Adipose tissue (tissue), 3 donors: ENCODE results near the gene SP4. TPM values are rescaled to one million over a fixed set of nuclear protein-coding genes. Genes with fewer than 3 reads are reported as not detected.
A peak's percentile ranks its signal among the peaks of the same experiment; 100 is the strongest.

Experiments
- H3K27ac ChIP-seq: one replicate; pipeline ENCODE4 v1.5.1; 2013; ENCODE audit warnings: low read depth, low read length
- WGBS, 3 donors: extraction: QIAGEN DNeasy Blood & Tissue Kit; methylation state at CpG; one replicate each; pipeline ENCODE4 v1.1.7; 2013; 5-methylcytosine and 5-hydroxymethylcytosine counted together
- polyA plus RNA-seq, 3 donors: library from polyadenylated mRNA; stranded (reverse); fragments of 200-250 nt; gene quantifications; one replicate each; pipeline ENCODE4 v1.2.3, GENCODE V29; 2013
- donor health status: healthy with polysubstance abuse.
- donor health status: Bipolar disorder and iron deficiency.
- donor health status: healthy.

The SP4 gene
- 1 to 10 TPM; 1.0 to 2.0 (median 1.3) TPM for polyA plus RNA-seq

DNA sequence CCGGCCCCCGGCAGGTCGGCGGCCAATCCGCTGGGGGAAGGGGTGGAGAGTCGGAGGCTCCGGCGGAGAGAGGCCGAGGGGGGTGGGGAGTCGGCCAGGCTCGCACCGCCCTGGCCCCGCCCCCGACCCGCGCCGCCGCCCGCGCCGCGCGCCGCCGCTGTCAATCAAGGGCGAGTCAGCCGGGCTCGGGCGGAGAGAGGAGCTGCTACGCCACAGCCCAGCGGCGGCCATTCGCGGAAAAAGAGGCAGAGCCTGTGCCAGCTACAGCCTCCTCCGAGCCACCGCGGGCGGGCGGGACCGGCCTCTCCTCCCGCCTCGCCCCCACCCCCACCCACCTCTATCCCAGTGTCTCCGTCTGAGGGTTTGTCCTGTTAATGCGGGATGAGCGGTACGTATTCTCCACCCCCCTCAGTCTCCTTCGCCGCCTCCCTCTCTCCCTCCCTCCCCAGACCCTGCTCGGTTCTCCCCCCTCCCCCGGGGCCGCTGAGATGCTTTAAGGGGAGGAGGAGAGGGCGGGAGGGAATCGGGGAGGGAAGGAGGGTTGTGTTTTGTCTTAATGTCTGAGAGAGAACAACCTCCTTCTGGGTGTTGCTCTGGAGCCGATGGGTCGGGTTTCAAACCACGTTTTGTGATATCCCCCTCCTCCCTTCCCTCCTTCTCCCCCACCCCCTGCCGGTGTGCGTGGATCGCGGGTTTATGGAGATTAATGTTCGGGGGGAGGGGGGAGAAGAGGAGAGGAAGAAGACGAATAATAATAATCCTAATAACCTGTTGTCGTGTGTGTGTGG, at the start of gene SP4:
Gene SP4, plus strand, starts transcription at position 213 of the 788 bp plus-strand sequence. Its CDS starts 169 bp downstream, at position 382.
- 0 to 1% (median 1%) methylated on average over 40 to 62 of the region's 63 CpGs for WGBS, 3 donors
- H3K27ac ChIP-seq = peak within 1 kb of the TSS; percentile 78

DNA sequence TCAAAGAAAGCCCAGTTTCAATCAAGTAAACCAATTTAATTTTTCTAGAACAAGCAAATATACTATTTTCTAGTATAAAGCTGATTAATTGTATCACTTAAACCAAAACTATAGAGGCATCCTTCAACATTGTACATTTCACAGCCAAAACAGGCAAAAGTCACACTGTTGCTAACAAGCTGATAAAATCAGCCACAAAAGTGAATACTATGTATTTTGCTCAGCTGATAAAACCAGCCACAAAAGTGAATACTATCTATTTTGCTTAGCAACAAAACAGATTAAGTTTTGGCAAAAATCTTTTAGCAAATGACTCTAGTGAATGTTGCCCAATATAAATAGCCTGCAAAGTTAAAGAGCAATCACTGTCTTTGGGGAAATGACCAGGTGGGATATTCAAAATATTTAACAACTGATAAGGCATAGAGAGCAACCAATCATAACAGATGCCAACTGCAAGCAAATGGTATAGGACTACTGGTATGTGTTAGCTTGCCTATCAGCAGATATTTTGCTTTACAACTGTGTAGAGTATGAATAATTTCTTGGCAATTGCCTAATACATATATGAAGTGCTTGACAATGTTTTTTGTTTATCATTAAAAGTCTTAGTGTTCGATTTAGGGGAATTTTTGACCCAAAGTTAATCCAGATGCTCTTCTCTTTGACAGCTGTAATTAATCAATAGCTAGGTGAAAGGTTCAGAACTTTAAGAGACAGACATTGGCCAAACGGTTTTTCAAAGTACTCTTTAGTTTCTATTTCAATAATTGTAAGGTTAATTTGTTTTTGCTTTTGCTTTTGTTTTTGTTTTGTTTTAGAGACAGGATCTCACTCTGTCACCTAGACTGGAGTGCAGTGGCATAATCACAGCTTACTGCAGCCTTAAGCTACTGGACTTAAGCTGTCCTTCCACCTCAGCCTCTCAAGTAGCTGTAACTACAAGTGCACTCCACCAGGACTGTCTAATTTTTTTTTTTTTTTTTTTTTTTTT, 44.4 kb upstream of the SP4 start:
- no peak overlapping the region for H3K27ac ChIP-seq
- 7 to 52% (median 38%) methylated on average over 2 of the region's 2 CpGs for whole genome bisulfite sequencing, 3 donors

- 35 to 40% (median 36%) methylated on average over 2 of the region's 2 CpGs for WGBS, 3 donors
- H3K27ac ChIP-seq = no peak overlapping the region
These were observed 33.9 kb upstream of the SP4 start for GRCh38 chr7:21393937-21394336.

DNA sequence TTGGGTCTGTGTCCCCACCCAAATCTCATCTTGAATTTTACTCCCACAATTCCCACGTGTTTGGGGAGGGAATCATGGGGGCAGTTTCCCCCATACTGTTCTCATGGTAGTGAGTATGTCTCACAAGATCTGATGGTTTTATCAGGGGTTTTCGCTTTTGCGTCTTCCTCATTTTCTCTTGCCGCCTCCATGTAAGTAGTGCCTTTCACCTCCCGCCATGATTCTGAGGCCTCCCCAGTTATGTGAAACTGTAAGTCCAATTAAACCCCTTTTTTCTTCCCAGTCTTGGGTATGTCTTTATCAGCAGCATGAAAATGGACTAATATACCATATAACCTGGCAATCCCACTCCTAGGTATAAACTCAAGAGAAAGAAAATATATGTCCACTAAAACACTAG, 25.9 kb upstream of the SP4 start:
- 84 to 89% (median 88%) methylated on average over 5 of the region's 5 CpGs for WGBS, 3 donors
- H3K27ac ChIP-seq = no peak overlapping the region

DNA sequence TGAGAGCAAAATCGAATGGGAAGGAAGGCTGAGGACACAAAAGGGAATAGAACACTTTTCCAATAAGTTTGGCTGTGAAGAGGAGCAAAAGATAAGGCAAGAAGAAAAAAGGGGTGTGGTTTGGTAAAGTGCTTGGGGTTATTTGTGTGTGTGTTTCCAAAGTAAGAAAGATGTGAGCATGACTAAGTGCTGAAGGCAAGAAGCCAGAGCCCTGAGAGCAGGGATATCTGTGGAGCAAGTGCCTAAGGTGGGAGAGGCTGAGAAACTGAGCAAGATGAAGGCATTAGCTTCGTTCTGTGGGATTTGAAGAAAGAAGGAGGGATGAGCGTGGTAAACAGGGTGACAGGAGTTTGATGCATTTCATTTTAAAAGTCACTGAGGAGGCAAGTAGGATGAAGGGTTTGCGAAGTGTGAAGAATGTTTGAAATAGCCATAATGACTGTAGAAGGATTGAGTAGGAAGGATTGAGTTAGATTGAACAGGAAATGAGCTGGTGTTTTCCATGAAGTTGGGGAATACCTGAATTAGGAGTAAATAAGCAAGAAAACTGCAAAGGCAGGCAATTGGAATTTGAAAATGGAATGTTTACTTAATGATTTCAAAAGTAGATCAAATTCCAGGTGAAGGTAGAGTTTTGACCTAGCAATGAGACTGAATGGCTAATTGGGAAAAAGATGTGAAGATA, 19.9 kb upstream of the SP4 start:
- H3K27ac ChIP-seq = no peak overlapping the region
- 67 to 78% (median 75%) methylated on average over 4 of the region's 4 CpGs for WGBS, 3 donors

DNA sequence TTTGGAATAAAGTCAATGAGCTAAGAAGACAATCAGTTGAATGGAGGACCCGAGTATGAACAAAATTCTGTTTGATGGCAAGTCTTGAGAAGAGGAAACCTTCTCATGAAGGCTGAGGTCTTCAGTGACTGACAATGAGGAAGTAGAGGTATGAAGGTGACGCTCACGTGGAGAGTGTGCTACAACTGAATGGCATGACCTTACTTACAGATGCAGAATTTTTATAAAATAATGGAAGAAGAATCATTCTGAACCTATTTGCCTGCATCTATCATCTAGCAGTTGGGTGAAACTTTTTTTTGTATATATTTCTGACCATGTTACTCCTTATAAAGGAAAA, 19.4 kb upstream of the SP4 start:
- WGBS, 3 donors = 85 to 93% (median 88%) methylated on average over 3 of the region's 3 CpGs
- H3K27ac ChIP-seq = no peak overlapping the region

DNA sequence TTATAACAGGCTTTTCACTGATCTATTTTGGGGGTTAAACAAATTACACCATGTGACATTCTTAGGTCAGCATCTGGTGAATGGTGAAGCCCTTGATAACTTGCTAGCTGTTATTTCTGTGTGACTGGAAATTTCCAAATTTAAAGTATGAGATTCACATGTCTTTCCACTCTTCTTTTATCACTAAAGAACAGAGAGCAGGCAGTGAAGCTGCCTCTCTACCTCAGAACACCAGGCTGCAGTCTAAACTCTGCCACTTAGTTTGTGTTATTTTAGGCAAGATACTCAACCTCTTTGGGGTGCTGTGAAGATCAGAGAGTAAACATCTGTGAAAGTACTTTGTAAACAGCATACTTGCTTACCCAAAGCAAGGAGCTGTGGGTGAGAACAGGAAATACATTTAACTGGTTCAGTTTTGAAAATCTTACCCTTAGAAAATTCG, 15.5 kb upstream of the SP4 start:
- H3K27ac ChIP-seq = no peak overlapping the region
- WGBS, 3 donors = 73 to 88% (median 79%) methylated on average over 1 of the region's 1 CpG

DNA sequence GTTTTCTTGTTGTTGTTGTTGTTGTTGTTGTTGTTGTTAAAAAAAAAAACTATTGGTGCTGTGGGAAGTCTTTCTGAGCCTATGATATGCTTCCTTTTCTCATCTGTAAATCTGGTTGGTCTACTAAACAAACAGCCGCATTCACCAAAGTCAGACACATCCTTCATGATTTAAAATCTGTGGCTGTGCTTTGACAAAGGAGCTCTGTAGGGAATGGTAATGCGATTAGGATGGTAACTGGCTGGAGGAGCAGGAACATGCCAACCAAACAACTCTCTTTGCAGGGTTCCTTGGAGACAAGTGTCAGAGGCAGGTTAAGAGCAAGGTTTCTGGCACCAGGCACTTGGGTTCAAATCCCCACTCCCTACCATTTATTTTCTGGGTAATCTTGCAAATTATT, 14.9 kb upstream of the SP4 start:
- WGBS, 3 donors = 63 to 71% (median 70%) methylated on average over 2 of the region's 2 CpGs
- no peak overlapping the region for H3K27ac ChIP-seq

DNA sequence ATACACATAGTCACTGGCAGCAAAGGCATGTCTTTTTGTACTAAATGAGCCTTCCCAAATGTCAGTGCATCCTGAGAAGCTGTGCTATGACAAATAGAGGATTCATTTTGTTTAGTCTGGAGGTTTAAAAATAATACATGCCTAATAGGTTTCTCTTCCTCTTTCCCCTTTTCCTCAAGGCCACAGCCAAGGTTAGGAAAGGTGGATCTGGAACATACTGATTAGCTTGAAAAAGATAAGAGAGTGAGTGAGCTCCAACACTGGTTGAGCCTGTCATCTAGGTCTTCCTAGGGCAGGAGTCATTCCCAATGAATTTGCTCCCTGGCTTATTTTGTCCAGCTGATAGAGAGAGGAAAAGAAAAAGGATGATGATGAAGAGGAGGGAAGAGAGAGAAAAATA, 14.4 kb upstream of the SP4 start:
- H3K27ac ChIP-seq = no peak overlapping the region

GRCh38 chr7:21414795-21415393, 13.0 kb upstream of the SP4 start:
- WGBS, 3 donors = 88 to 89% (median 88%) methylated on average over 6 of the region's 6 CpGs
- H3K27ac ChIP-seq = no peak overlapping the region

- H3K27ac ChIP-seq = no peak overlapping the region
- 61 to 77% (median 74%) methylated on average over 4 of the region's 4 CpGs for WGBS, 3 donors
These were observed 10.2 kb upstream of the SP4 start for GRCh38 chr7:21417647-21418046.

GRCh38 chr7:21422751-21423150, 5.1 kb upstream of the SP4 start:
- no peak overlapping the region for H3K27ac ChIP-seq

- 95 to 97% (median 97%) methylated on average over 10 of the region's 10 CpGs for WGBS, 3 donors
- no peak overlapping the region for H3K27ac ChIP-seq
These were observed 2.6 kb upstream of the SP4 start for GRCh38 chr7:21425290-21425689.

DNA sequence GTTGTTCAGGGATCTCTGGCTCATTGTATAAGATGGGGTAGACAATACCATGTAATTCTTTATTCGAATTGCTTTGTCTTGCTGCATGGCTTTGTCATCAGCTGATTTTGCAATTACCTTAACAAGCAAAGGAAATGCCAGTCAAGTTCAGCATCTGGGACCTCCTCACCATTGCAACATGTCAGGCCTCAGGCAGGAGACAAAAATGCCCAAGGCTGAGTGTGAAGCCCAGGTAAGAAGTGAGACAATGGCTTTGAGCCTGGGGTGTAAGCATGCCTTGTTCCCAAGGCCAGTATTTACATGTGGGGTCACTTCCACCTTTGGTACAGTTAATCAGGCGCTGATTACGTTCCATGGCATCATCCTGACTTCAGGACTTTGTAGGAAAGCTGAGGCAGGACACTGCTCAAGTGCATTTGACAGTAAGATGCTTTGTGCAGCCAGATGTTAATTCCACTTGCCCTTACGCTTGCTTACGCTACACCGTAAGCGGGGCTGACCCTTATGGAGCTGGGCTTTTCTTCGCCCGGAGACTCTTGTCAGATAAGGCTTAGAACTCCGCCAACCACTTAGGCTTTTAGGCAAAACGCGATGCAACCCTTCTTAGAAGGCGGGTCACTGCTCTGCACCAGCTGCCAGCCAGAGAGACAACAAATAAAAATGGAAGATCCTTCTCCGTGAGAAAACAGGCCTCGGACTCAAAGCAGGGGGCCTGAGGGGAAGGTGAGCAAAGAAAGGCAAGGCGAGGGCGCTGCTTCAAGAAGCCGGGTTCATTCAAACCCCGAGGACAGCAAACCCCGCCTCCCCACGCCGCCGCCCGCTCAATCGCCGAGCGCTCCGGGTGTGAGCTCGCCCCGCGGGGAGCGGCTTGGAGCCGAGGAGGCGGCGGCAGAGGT, 1.3 kb upstream of the SP4 start:
- H3K27ac ChIP-seq = no peak overlapping the region
- 4 to 5% (median 4%) methylated on average over 30 to 35 of the region's 35 CpGs for WGBS, 3 donors

GRCh38 chr7:21427182-21427870, 557 bp upstream of the SP4 start:
- H3K27ac ChIP-seq = no peak overlapping the region
- WGBS, 3 donors = 0 to 1% (median 0%) methylated on average over 45 to 57 of the region's 57 CpGs

DNA sequence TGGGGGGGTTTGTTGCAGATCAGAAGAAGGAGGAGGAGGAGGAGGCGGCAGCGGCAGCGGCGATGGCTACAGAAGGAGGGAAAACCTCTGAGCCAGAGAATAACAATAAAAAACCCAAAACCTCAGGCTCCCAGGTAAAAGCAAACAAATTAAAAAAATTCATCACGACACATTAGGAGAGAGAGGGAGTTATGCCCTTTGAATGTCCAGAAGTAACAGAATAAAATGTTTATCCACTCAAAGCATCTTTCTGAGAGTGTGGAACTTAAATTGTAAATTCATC, 717 bp downstream of the SP4 start:
- H3K27ac ChIP-seq = peak overlapping the region; percentile 78
- 1 to 3% (median 1%) methylated on average over 5 of the region's 5 CpGs for WGBS, 3 donors

DNA sequence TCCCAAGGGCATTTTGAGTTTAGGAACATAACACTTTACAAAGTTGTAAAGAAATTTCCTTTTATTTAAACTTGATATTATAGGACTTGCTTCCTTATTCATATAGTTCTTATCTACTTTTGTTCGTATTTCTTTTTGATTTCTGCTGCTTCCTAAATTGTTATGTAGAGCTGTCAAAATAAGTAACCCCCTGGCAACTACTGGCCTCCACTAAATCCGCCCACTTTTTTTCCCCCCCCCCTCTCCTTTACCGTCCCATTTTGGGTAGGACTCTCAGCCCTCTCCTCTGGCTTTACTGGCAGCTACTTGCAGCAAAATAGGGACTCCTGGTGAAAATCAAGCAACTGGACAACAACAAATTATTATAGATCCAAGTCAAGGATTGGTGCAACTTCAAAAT, 1.1 kb downstream of the SP4 start:
- WGBS, 3 donors = 37 to 56% (median 47%) methylated on average over 3 of the region's 3 CpGs
- H3K27ac ChIP-seq = no peak overlapping the region
